Caki2 (cell line): ENCODE results near the gene SDK1. TPM values are rescaled to one million over a fixed set of nuclear protein-coding genes. Genes with fewer than 3 reads are reported as not detected.

Experiments used
- DNase-seq: peaks from one replicate; pipeline ENCODE4 v3.0.0-alpha.2; 2015; ENCODE audit warnings: low read depth
- in situ Hi-C: cut with HindIII; loops from 2 replicates; pipeline ENCODE4 v1.10.0; 2016; ENCODE audit warnings: low sequenced_read_pairs, low pct_unique_long_range_greater_than_20kb, mixed read lengths
- total RNA-seq: library from RNA; depleted of rRNA; stranded (reverse); fragments of >200 nt; shearing (Covaris generic); gene quantifications from 2 replicates; pipeline ENCODE4 v1.2.3, GENCODE V29; 2014; ENCODE audit warnings: low replicate concordance

The SDK1 gene
- total RNA-seq, 1 experiment from 2014 or later: 9.1 TPM

- DNase-seq: no peak
- in situ Hi-C loops: no loop called here
Measured at GRCh38 chr7:4134631-4135030, 833.6 kb downstream of the SDK1 start.

- DNase-seq: no peak
- in situ Hi-C loops: no loop called here
Measured at GRCh38 chr7:4135301-4135700, 834.2 kb downstream of the SDK1 start.

- in situ Hi-C loops: no loop called here
- no peak for DNase-seq
Measured at GRCh38 chr7:4136036-4136435, 835.0 kb downstream of the SDK1 start.

GRCh38 chr7:4136501-4137110 lies 835.6 kb downstream of the SDK1 start:
- no peak for DNase-seq
- in situ Hi-C loops: no loop called here

GRCh38 chr7:4137552-4137951 lies 836.5 kb downstream of the SDK1 start:
- in situ Hi-C loops: no loop called here
- no peak for DNase-seq

- no peak for DNase-seq
- in situ Hi-C loops: no loop called here
Measured at GRCh38 chr7:4138866-4139265, 837.8 kb downstream of the SDK1 start.

GRCh38 chr7:4139656-4140625 lies 838.9 kb downstream of the SDK1 start:
- DNase-seq: no peak
- in situ Hi-C loops: no loop called here

- no peak for DNase-seq
- in situ Hi-C loops: no loop called here
Measured at GRCh38 chr7:4140933-4141332, 839.9 kb downstream of the SDK1 start.

GRCh38 chr7:4143006-4143405 lies 842.0 kb downstream of the SDK1 start:
- in situ Hi-C loops: no loop called here
- DNase-seq: no peak

- in situ Hi-C loops: no loop called here
- no peak for DNase-seq
Measured at GRCh38 chr7:4143511-4144171, 842.6 kb downstream of the SDK1 start.

- in situ Hi-C loops: no loop called here
- DNase-seq: no peak
Measured at GRCh38 chr7:4144172-4144701, 843.2 kb downstream of the SDK1 start.

GRCh38 chr7:4144811-4145510 lies 843.9 kb downstream of the SDK1 start:
- in situ Hi-C loops: no loop called here
- no peak for DNase-seq

GRCh38 chr7:4145576-4145975 lies 844.5 kb downstream of the SDK1 start:
- in situ Hi-C loops: no loop called here

GRCh38 chr7:4147926-4148620 lies 847.0 kb downstream of the SDK1 start:
- in situ Hi-C loops: no loop called here
- no peak for DNase-seq

More at GRCh38 chr7:4145576-4145975, 844.5 kb downstream of the SDK1 start:
- no peak for DNase-seq

GRCh38 chr7:4149236-4149635 lies 848.2 kb downstream of the SDK1 start:
- in situ Hi-C loops: no loop called here
- DNase-seq: no peak

- no peak for DNase-seq
- in situ Hi-C loops: no loop called here
Measured at GRCh38 chr7:4149645-4150044, 848.6 kb downstream of the SDK1 start.

GRCh38 chr7:4150731-4151130 lies 849.7 kb downstream of the SDK1 start:
- in situ Hi-C loops: no loop called here
- DNase-seq: no peak

GRCh38 chr7:4151524-4151923 lies 850.5 kb downstream of the SDK1 start:
- no peak for DNase-seq
- in situ Hi-C loops: no loop called here
